ENCODE results near the gene PLEKHA6.
"Not testable (repeated sequence)": the region's sequence is repeated elsewhere in the genome, so short reads cannot be mapped to it uniquely, and the experiment has no call there.

PLEKHA6 gene

GRCh38 chr1:204316164-204316563 is 43.6 kb downstream of the PLEKHA6 start:
- TF ChIP-seq, protein P1, sequence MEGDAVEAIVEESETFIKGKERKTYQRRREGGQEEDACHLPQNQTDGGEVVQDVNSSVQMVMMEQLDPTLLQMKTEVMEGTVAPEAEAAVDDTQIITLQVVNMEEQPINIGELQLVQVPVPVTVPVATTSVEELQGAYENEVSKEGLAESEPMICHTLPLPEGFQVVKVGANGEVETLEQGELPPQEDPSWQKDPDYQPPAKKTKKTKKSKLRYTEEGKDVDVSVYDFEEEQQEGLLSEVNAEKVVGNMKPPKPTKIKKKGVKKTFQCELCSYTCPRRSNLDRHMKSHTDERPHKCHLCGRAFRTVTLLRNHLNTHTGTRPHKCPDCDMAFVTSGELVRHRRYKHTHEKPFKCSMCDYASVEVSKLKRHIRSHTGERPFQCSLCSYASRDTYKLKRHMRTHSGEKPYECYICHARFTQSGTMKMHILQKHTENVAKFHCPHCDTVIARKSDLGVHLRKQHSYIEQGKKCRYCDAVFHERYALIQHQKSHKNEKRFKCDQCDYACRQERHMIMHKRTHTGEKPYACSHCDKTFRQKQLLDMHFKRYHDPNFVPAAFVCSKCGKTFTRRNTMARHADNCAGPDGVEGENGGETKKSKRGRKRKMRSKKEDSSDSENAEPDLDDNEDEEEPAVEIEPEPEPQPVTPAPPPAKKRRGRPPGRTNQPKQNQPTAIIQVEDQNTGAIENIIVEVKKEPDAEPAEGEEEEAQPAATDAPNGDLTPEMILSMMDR (conservative IDR thresholded peaks at IDR 0.05; ENCODE audit: low read depth, low read length) = no peak
- no peak for DNase-seq (ENCODE audit: low read depth)
- H3K4me3 ChIP-seq (ENCODE audit: low read depth, low read length) = no peak overlapping the region

- TF ChIP-seq, protein P1 (conservative IDR thresholded peaks at IDR 0.05; ENCODE audit: low read depth, low read length) = no peak
- no peak for DNase-seq (ENCODE audit: low read depth)
- no peak overlapping the region for H3K4me3 ChIP-seq (ENCODE audit: low read depth, low read length)
Measured at GRCh38 chr1:204314893-204315658, 44.7 kb downstream of the PLEKHA6 start.

GRCh38 chr1:204314171-204314892 is 45.4 kb downstream of the PLEKHA6 start:
- TF ChIP-seq, protein P1 (conservative IDR thresholded peaks at IDR 0.05; ENCODE audit: low read depth, low read length) = no peak
- DNase-seq (ENCODE audit: low read depth) = no peak
- no peak overlapping the region for H3K4me3 ChIP-seq (ENCODE audit: low read depth, low read length)

DNA sequence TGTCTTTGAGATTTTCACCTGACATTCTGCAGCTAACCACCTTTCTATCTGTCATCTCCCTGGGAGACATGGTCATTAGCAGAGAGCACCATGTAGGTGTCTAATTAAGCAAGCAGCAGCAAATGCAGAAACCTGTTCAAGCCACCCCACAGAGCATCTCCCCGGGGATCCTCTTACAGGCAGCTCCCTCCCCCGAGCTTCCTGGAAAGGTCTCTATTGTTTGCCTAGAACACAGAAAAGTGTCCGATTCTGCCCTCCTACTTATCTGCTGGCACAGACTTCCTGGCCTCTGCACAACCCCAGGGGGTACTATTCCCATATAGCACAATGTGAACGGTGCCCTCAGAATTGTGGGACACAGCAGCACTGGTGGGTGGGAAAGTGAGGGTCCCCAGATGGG is 46.1 kb downstream of the PLEKHA6 start:
- TF ChIP-seq, protein P1 (conservative IDR thresholded peaks at IDR 0.05; ENCODE audit: low read depth, low read length) = no peak
- no peak for DNase-seq (ENCODE audit: low read depth)
- H3K4me3 ChIP-seq (ENCODE audit: low read depth, low read length) = no peak overlapping the region

DNA sequence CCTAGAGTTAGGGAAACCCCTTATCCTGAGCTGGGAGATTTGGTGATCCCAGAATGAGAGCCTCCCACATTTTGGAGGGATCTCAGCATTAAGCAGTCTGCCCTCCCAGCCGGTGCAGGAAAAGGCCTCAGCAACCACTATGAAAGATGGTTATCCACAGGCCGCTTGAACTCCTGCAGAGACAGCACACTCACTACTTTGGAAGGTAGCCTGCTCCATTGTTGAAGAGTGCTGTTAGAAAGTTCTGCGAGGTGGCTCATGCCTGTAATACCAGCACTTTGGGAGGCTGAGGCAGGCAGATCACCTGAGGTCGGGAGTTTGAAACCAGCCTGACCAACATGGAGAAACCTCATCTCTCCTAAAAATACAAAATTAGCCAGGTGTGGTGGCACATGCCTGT is 48.8 kb downstream of the PLEKHA6 start:
- DNase-seq (ENCODE audit: low read depth); H3K4me3 ChIP-seq (ENCODE audit: low read depth, low read length): not testable (repeated sequence)

- TF ChIP-seq, protein P1 (conservative IDR thresholded peaks at IDR 0.05; ENCODE audit: low read depth, low read length) = no peak
- H3K4me3 ChIP-seq (ENCODE audit: low read depth, low read length) = no peak overlapping the region
- DNase-seq (ENCODE audit: low read depth) = no peak
Measured at GRCh38 chr1:204308023-204308628, 51.6 kb downstream of the PLEKHA6 start.

- H3K4me3 ChIP-seq (ENCODE audit: low read depth, low read length) = peak overlapping the region; percentile 34
- DNase-seq (ENCODE audit: low read depth) = peak; percentile 43
- TF ChIP-seq, protein P1 (conservative IDR thresholded peaks at IDR 0.05; ENCODE audit: low read depth, low read length) = peak; percentile 46
Measured at GRCh38 chr1:204307334-204307883, 52.3 kb downstream of the PLEKHA6 start.

Measured in choroid plexus epithelial cell (primary cell).